ENCODE data around the gene EPHB6.

Gene EPHB6

GRCh38 chr7:142854372-142855113, at the start of gene EPHB6:
TSS of gene EPHB6 (plus strand) at chr7:142855076. CDS start at chr7:142863228, 8,152 bp downstream.
- no peak for TF ChIP-seq CTCF (IDR thresholded peaks at IDR 0.05; ENCODE audit: insufficient read depth, low read depth, low read length, missing control alignments)
- peak; percentile 62 for DNase-seq (ENCODE audit: low read depth)
- peak within 1 kb of the TSS; percentile 67 for H3K4me3 ChIP-seq (ENCODE audit: low read depth, low read length)

- H3K4me3 ChIP-seq (ENCODE audit: low read depth, low read length), result no peak overlapping the region
- no peak for TF ChIP-seq CTCF (IDR thresholded peaks at IDR 0.05; ENCODE audit: insufficient read depth, low read depth, low read length, missing control alignments)
- no peak for DNase-seq (ENCODE audit: low read depth)
Measured at GRCh38 chr7:142805350-142806021, 49.4 kb upstream of the EPHB6 start.

DNA sequence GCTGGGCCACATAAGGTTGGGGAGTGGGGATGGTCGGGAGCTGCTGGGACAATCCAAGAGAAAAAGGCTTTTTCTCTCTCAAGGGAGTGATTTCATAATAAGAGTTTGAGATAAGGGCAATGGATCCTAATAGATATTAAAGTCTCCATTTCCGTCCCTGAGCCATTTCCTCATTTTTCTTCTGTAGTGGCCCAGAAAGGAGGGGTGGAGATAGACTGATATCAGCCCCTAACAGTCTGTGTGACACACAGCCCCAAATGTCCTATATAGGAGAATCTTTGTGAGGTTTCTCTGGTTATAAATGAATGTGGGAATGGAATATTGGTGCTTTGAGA, 48.9 kb upstream of the EPHB6 start:
- DNase-seq (ENCODE audit: low read depth), result no peak
- H3K4me3 ChIP-seq (ENCODE audit: low read depth, low read length), result no peak overlapping the region
- no peak for TF ChIP-seq CTCF (IDR thresholded peaks at IDR 0.05; ENCODE audit: insufficient read depth, low read depth, low read length, missing control alignments)

- no peak overlapping the region for H3K4me3 ChIP-seq (ENCODE audit: low read depth, low read length)
- TF ChIP-seq CTCF (IDR thresholded peaks at IDR 0.05; ENCODE audit: insufficient read depth, low read depth, low read length, missing control alignments), result no peak
- no peak for DNase-seq (ENCODE audit: low read depth)
Measured at GRCh38 chr7:142806957-142807356, 47.9 kb upstream of the EPHB6 start.

- no peak overlapping the region; the same call in 1 of the 2 replicates for H3K4me3 ChIP-seq (ENCODE audit: low read depth, low read length)
- DNase-seq (ENCODE audit: low read depth), result peak; percentile 85
- no peak for TF ChIP-seq CTCF (IDR thresholded peaks at IDR 0.05; ENCODE audit: insufficient read depth, low read depth, low read length, missing control alignments)
Measured at GRCh38 chr7:142807855-142808460, 46.9 kb upstream of the EPHB6 start.

DNA sequence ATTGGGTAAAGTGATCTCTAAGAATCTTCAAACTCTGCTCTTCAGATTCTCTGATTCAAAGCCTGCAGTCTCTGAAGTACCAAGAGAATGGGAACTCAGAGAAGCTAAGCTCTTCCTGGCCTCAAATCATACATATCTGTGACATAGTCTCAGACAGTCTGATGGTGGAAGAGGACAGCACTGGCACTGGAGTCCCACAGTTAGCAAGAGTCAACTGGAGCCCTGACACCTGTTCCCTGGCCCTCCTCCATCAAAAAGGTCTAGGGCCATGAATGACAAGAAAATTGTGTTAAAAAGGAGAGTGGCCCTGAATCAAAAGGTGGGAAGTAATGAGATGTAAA, 46.4 kb upstream of the EPHB6 start:
- no peak overlapping the region for H3K4me3 ChIP-seq (ENCODE audit: low read depth, low read length)
- no peak for TF ChIP-seq CTCF (IDR thresholded peaks at IDR 0.05; ENCODE audit: insufficient read depth, low read depth, low read length, missing control alignments)
- no peak for DNase-seq (ENCODE audit: low read depth)
